ENCODE data around the gene PYGM.
A peak's percentile ranks its signal among the peaks of the same experiment; 100 is the strongest.

PYGM gene

GRCh38 chr11:64790205-64791095 is 30.7 kb upstream of the PYGM start:
- FAIRE-seq = no peak

- FAIRE-seq = no peak
These were observed 29.8 kb upstream of the PYGM start for GRCh38 chr11:64789331-64790204.

GRCh38 chr11:64788321-64789215 is 28.8 kb upstream of the PYGM start:
- FAIRE-seq = no peak

- no peak for FAIRE-seq
These were observed 27.9 kb upstream of the PYGM start for GRCh38 chr11:64787526-64788320.

GRCh38 chr11:64786308-64786707 is 26.5 kb upstream of the PYGM start:
- FAIRE-seq = no peak

GRCh38 chr11:64784813-64785581 is 25.2 kb upstream of the PYGM start:
- no peak for FAIRE-seq

GRCh38 chr11:64778473-64779298 is 18.9 kb upstream of the PYGM start, which contains the start of gene SF1:
SF1 (minus strand) TSS chr11:64778542; CDS start chr11:64778392, 150 bp downstream.
- FAIRE-seq = peak; percentile 92

- FAIRE-seq = no peak
These were observed 18.4 kb upstream of the PYGM start for GRCh38 chr11:64778223-64778472.

GRCh38 chr11:64777449-64778222 is 17.9 kb upstream of the PYGM start:
- FAIRE-seq = no peak

- FAIRE-seq = no peak
These were observed 17.1 kb upstream of the PYGM start for GRCh38 chr11:64776875-64777274.

- no peak for FAIRE-seq
These were observed 16.7 kb upstream of the PYGM start for GRCh38 chr11:64776425-64776824.

GRCh38 chr11:64774144-64774543 is 14.4 kb upstream of the PYGM start:
- FAIRE-seq = no peak

- FAIRE-seq = no peak
These were observed 12.7 kb upstream of the PYGM start for GRCh38 chr11:64772303-64773018.

GRCh38 chr11:64771861-64772260 is 12.1 kb upstream of the PYGM start:
- FAIRE-seq = no peak

- no peak for FAIRE-seq
These were observed 10.3 kb upstream of the PYGM start for GRCh38 chr11:64770120-64770519.

GRCh38 chr11:64769283-64769682 is 9.5 kb upstream of the PYGM start:
- FAIRE-seq = no peak

- no peak for FAIRE-seq
These were observed 8.5 kb upstream of the PYGM start for GRCh38 chr11:64768300-64768694.

- FAIRE-seq = no peak
These were observed 7.8 kb upstream of the PYGM start for GRCh38 chr11:64767344-64768299.

Measured in islet of Langerhans (tissue), 1 donor.